Sigmoid colon (tissue), 4 donors: ENCODE measurements around the gene FIBP.

Experiments
- EP300 ChIP-seq, 4 donors: sonication (generic); formaldehyde crosslinking; IDR thresholded peaks; one replicate each; pipeline ENCODE4 v1.6.1; 2017; ENCODE audit warnings: antibody characterized with exemption in 4 of 4
- POLR2A ChIP-seq, 2 donors: fragments of 450-650 bp; IDR thresholded peaks; one replicate each; pipeline ENCODE4 v1.6.1; 2016; ENCODE audit warnings: antibody characterized with exemption in 2 of 2, mild to moderate bottlenecking in 2 of 2, moderate library complexity in 2 of 2
- POLR2AphosphoS5 ChIP-seq, 4 donors: sonication (generic); formaldehyde crosslinking; IDR thresholded peaks; one replicate each; pipeline ENCODE4 v1.6.1; 2017; ENCODE audit warnings: antibody characterized with exemption in 4 of 4
- TF ChIP-seq, protein P1 (sequence below), 4 experiments: fragments of 450-650 bp in 3 of 4; fragments of 200-600 bp in 1 of 4; IDR thresholded peaks; one replicate each; pipeline ENCODE4 v1.5.1; 2016 to 2019; ENCODE audit warnings: antibody characterized with exemption in 4 of 4, mild to moderate bottlenecking in 3 of 4, moderate library complexity in 2 of 4

GRCh38 chr11:65907878-65908277 is 19.6 kb upstream of the FIBP start:
- no peak for TF ChIP-seq POLR2A (IDR thresholded peaks at IDR 0.05)
- TF ChIP-seq, protein P1, sequence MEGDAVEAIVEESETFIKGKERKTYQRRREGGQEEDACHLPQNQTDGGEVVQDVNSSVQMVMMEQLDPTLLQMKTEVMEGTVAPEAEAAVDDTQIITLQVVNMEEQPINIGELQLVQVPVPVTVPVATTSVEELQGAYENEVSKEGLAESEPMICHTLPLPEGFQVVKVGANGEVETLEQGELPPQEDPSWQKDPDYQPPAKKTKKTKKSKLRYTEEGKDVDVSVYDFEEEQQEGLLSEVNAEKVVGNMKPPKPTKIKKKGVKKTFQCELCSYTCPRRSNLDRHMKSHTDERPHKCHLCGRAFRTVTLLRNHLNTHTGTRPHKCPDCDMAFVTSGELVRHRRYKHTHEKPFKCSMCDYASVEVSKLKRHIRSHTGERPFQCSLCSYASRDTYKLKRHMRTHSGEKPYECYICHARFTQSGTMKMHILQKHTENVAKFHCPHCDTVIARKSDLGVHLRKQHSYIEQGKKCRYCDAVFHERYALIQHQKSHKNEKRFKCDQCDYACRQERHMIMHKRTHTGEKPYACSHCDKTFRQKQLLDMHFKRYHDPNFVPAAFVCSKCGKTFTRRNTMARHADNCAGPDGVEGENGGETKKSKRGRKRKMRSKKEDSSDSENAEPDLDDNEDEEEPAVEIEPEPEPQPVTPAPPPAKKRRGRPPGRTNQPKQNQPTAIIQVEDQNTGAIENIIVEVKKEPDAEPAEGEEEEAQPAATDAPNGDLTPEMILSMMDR (IDR thresholded peaks at IDR 0.05), result no peak
- TF ChIP-seq POLR2AphosphoS5 (IDR thresholded peaks at IDR 0.05), result no peak
- no peak for TF ChIP-seq EP300 (IDR thresholded peaks at IDR 0.05)
